ENCODE results near the gene CD4. TPM values are rescaled to one million over a fixed set of nuclear protein-coding genes. Genes with fewer than 3 reads are reported as not detected.

The CD4 gene
- total RNA-seq, 1 experiment from 2014 or later, result 0.42 TPM

DNA sequence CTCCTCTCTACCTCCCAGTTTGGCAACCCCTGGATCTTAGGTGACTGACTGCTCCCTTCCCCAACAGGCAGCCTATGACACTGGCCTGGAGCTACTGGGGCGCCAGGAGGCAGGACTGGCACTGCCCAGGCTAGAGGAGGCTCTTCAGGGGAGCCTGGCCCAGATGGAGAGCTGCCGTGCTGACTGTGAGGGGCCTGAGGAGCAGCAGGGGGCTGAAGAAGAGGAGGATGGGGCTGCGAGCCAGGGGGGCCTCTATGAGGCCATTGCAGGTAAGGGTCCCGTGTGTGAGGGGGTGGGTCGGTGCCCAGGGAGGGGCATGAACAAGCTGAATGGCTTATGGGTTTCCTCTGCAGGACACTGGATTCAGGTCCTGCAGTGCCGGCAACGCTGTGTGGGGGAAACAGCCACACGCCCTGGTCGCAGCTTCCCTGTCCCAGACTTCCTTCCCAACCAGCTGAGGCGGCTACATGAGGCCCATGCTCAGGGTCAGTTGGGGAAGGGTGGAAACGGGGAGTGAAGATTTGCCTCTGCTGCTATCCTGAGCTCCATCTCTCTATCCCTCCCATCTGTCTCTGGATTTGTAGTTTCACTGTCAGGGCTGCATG is 41.1 kb downstream of the CD4 start:
- TF ChIP-seq RAD21 (IDR thresholded peaks at IDR 0.05; ENCODE audit: low read depth) (no peak), EZH2phosphoT487 (IDR thresholded peaks at IDR 0.05; ENCODE audit: borderline replicate concordance) (no peak), CEBPB (IDR thresholded peaks at IDR 0.05; ENCODE audit: low read depth) (no peak), YY1 (IDR thresholded peaks at IDR 0.05; ENCODE audit: extremely low read depth, insufficient replicate concordance, low read depth, low read length) (no peak), ELF1 (IDR thresholded peaks at IDR 0.05; ENCODE audit: borderline replicate concordance, low read depth) (no peak), CBX3 (IDR thresholded peaks at IDR 0.05; ENCODE audit: low read depth) (no peak), POLR2A (IDR thresholded peaks at IDR 0.05; ENCODE audit: borderline replicate concordance, extremely low read depth, insufficient read depth, insufficient read length) (no peak), SIN3A (IDR thresholded peaks at IDR 0.05; ENCODE audit: low read depth) (no peak), SRF (IDR thresholded peaks at IDR 0.05; ENCODE audit: low read depth) (no peak), ZNF274 (IDR thresholded peaks at IDR 0.05; ENCODE audit: low read depth, low read length) (no peak), POLR2AphosphoS5 (IDR thresholded peaks at IDR 0.05; ENCODE audit: low read depth, low read length) (no peak), ZFX (IDR thresholded peaks at IDR 0.05) (no peak), EZH2 (IDR thresholded peaks at IDR 0.05) (no peak), FOSL1 (IDR thresholded peaks at IDR 0.05; ENCODE audit: low read depth) (no peak), JUND (IDR thresholded peaks at IDR 0.05) (no peak)
- TF ChIP-seq, protein P1, sequence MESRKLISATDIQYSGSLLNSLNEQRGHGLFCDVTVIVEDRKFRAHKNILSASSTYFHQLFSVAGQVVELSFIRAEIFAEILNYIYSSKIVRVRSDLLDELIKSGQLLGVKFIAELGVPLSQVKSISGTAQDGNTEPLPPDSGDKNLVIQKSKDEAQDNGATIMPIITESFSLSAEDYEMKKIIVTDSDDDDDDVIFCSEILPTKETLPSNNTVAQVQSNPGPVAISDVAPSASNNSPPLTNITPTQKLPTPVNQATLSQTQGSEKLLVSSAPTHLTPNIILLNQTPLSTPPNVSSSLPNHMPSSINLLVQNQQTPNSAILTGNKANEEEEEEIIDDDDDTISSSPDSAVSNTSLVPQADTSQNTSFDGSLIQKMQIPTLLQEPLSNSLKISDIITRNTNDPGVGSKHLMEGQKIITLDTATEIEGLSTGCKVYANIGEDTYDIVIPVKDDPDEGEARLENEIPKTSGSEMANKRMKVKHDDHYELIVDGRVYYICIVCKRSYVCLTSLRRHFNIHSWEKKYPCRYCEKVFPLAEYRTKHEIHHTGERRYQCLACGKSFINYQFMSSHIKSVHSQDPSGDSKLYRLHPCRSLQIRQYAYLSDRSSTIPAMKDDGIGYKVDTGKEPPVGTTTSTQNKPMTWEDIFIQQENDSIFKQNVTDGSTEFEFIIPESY (IDR thresholded peaks at IDR 0.05; ENCODE audit: extremely low read depth, insufficient replicate concordance, low read length), result no peak
- TF ChIP-seq, protein P2, sequence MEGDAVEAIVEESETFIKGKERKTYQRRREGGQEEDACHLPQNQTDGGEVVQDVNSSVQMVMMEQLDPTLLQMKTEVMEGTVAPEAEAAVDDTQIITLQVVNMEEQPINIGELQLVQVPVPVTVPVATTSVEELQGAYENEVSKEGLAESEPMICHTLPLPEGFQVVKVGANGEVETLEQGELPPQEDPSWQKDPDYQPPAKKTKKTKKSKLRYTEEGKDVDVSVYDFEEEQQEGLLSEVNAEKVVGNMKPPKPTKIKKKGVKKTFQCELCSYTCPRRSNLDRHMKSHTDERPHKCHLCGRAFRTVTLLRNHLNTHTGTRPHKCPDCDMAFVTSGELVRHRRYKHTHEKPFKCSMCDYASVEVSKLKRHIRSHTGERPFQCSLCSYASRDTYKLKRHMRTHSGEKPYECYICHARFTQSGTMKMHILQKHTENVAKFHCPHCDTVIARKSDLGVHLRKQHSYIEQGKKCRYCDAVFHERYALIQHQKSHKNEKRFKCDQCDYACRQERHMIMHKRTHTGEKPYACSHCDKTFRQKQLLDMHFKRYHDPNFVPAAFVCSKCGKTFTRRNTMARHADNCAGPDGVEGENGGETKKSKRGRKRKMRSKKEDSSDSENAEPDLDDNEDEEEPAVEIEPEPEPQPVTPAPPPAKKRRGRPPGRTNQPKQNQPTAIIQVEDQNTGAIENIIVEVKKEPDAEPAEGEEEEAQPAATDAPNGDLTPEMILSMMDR (IDR thresholded peaks at IDR 0.05 in 2 of 3, conservative IDR thresholded peaks at IDR 0.05 in 1 of 3; ENCODE audit: borderline replicate concordance in 1 of 3, insufficient read depth in 1 of 3, low read depth in 2 of 3, low read length in 2 of 3), result no peak
- TF ChIP-seq, protein P3, sequence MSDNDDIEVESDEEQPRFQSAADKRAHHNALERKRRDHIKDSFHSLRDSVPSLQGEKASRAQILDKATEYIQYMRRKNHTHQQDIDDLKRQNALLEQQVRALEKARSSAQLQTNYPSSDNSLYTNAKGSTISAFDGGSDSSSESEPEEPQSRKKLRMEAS (IDR thresholded peaks at IDR 0.05), result no peak
- Histone ChIP-seq H3K4me3 (replicated peaks in 1 of 2; ENCODE audit: low read depth in 1 of 2, low read length in 2 of 2) (peak overlapping the region in 1 of 2 experiments; percentile 79; a peak in 2 of 4 replicates), H4K20me1 (ENCODE audit: insufficient read depth) (no peaks in the 10 kb centered on the region), H3K9ac (ENCODE audit: low read length) (peak overlapping the region; percentile 99; the same call in 1 of the 2 replicates), H3K4me2 (ENCODE audit: low read length) (peak overlapping the region; percentile 87), H3K79me2 (ENCODE audit: insufficient read depth, low read length) (peaks cover 31% of the 10 kb centered on the region), H3K27ac (ENCODE audit: low read depth, low read length) (peak overlapping the region; percentile 88), H3K4me1 (ENCODE audit: control insufficient read depth in 1 of 2, insufficient read depth in 2 of 2, low read length in 2 of 2) (peaks cover 12 to 35% of the 10 kb centered on the region in 2 experiments), H3K27me3 (ENCODE audit: insufficient read depth, low read length) (no peaks in the 10 kb centered on the region), H3K9me3 (ENCODE audit: control insufficient read depth in 1 of 2, insufficient read depth in 1 of 2, low read depth in 1 of 2, low read length in 2 of 2) (no peaks in the 10 kb centered on the region), H3K36me3 (ENCODE audit: control insufficient read depth in 1 of 2, insufficient read depth in 2 of 2, low read length in 2 of 2) (peaks cover 8 to 28% of the 10 kb centered on the region in 2 experiments; a peak in 3 of 4 replicates), H3K9me2 (ENCODE audit: insufficient read depth) (no peaks in the 10 kb centered on the region), H2AFZ (ENCODE audit: low read depth, low read length, poor library complexity, severe bottlenecking) (no peak overlapping the region)
- CTCF ChIA-PET, result interaction anchor here (1.8 to 2.7 kb wide), 3 partner anchors 21 to 77 kb away, joined by 5 to 8 read pairs (median 8); partner anchors contain the start of genes CDCA3, MLF2, PTMS and USP5
- intact Hi-C loops (cut with micrococcal nuclease), result no loop called here
- no peak for DNase-seq (ENCODE audit: low read depth, low spot score)
- RAD21 ChIA-PET (ENCODE audit: low non-redundant PET in 1 of 2, low total read pairs in 2 of 2, uncharacterized antibody in 2 of 2, unreplicated experiment in 2 of 2), result no interaction called here
- no TSS peak for BruUV-seq (replicated peaks)
- ATAC-seq, result no peak
- POLR2A ChIA-PET, result interaction anchor here (1.5 to 3.6 kb wide), 4 partner anchors 10 to 106 kb away, joined by 3 to 12 read pairs (median 7); partner anchors contain the start of genes CDCA3, GNB3 and USP5
